H1 (cell line): ENCODE results near the gene LBP. TPM values are rescaled to one million over a fixed set of nuclear protein-coding genes. Genes with fewer than 3 reads are reported as not detected.

Experiments
- CTCF ChIA-PET: fragments of 300-600 bp; sonication (Branson Sonifier 250); formaldehyde crosslinking; loops from one replicate; lab custom pipeline; 2021; ENCODE audit not compliant: partially characterized antibody; lab: Charles Lee
- POLR2A ChIA-PET: fragments of 300-600 bp; sonication (Branson Sonifier 250); formaldehyde crosslinking; loops from one replicate; lab custom pipeline; 2021; ENCODE audit warnings: inconsistent platforms; ENCODE audit not compliant: partially characterized antibody; lab: Charles Lee
- DNase-seq, 2 experiments: peaks; one replicate each; pipeline versions ENCODE4 v3.0.0 to v3.0.0-alpha.2; 2010 to 2022; ENCODE audit warnings: low spot score in 2 of 2, low read depth in 1 of 2, mixed read lengths in 1 of 2
- FAIRE-seq: peaks from 2 replicates; lab custom pipeline; 2011; peaks lifted over from hg19 to GRCh38; lab: Jason Lieb, UNC
- H2AFZ ChIP-seq: 2 replicates; pipeline ENCODE4 v1.8.1; 2012; ENCODE audit warnings: low read length, inconsistent platforms
- H2AK5ac ChIP-seq: 2 replicates; pipeline ENCODE4 v1.6.1; 2013; ENCODE audit warnings: low read depth, low read length
- H2BK120ac ChIP-seq: replicated peaks from 2 replicates; pipeline ENCODE3; 2013; ENCODE audit warnings: low read depth, low read length, inconsistent platforms
- H2BK12ac ChIP-seq: 2 replicates; pipeline ENCODE4 v1.6.1; 2013; ENCODE audit warnings: low read depth, low read length
- H2BK15ac ChIP-seq: 2 replicates; pipeline ENCODE4 v1.6.1; 2013; ENCODE audit warnings: low read length
- H2BK20ac ChIP-seq: 2 replicates; pipeline ENCODE4 v1.6.1; 2013; ENCODE audit warnings: low read length
- H2BK5ac ChIP-seq: 2 replicates; pipeline ENCODE4 v1.6.1; 2013; ENCODE audit warnings: low read depth, low read length
- H3K14ac ChIP-seq: 2 replicates; pipeline ENCODE4 v1.6.1; 2013; ENCODE audit warnings: inconsistent platforms; ENCODE audit not compliant: insufficient read length
- H3K18ac ChIP-seq: 2 replicates; pipeline ENCODE4 v1.6.1; 2013; ENCODE audit warnings: low read length; ENCODE audit errors: extremely low read depth
- H3K23ac ChIP-seq: 2 replicates; pipeline ENCODE4 v1.6.1; 2013; ENCODE audit warnings: inconsistent platforms; ENCODE audit not compliant: insufficient read length
- H3K23me2 ChIP-seq: 2 replicates; pipeline ENCODE4 v1.6.1; 2013; ENCODE audit warnings: low read depth, low read length
- H3K27ac ChIP-seq: 2 replicates; pipeline ENCODE4 v1.6.1; 2011; ENCODE audit warnings: low read depth, low read length, inconsistent platforms
- H3K27me3 ChIP-seq, 4 experiments: replicated peaks in 1 of 4; 1 replicate in 1 of 4; 2 replicates in 3 of 4; pipeline versions ENCODE4 v1.6.1 to v1.8.1; 2011 to 2013; ENCODE audit warnings: low read length in 3 of 4, mild to moderate bottlenecking in 3 of 4, inconsistent platforms in 2 of 4, mixed read lengths in 2 of 4, moderate library complexity in 1 of 4; ENCODE audit not compliant: control insufficient read depth in 3 of 4, insufficient read depth in 3 of 4; ENCODE audit errors: extremely low read depth in 1 of 4
- H3K36me3 ChIP-seq, 4 experiments: 2 replicates each; pipeline versions ENCODE4 v1.6.1 to v1.8.1; 2011 to 2013; ENCODE audit warnings: mild to moderate bottlenecking in 4 of 4, low read length in 3 of 4, moderate library complexity in 2 of 4, control low read depth in 1 of 4, inconsistent platforms in 1 of 4; ENCODE audit not compliant: insufficient read depth in 4 of 4, control insufficient read depth in 2 of 4
- H3K4ac ChIP-seq: replicated peaks from 2 replicates; pipeline ENCODE3; 2013; ENCODE audit warnings: low read length, low read depth, mixed read lengths, inconsistent platforms; ENCODE audit not compliant: insufficient read length
- H3K4me1 ChIP-seq, 4 experiments: replicated peaks in 1 of 4; 1 replicate in 1 of 4; 2 replicates in 3 of 4; pipeline versions ENCODE4 v1.6.1 to v1.8.1; 2011 to 2013; ENCODE audit warnings: low read length in 3 of 4, inconsistent platforms in 2 of 4, mixed read lengths in 1 of 4; ENCODE audit not compliant: insufficient read depth in 4 of 4, control insufficient read depth in 3 of 4
- H3K4me2 ChIP-seq, 2 experiments: 2 replicates each; pipeline versions ENCODE4 v1.6.1 to v1.8.1; 2011 to 2013; ENCODE audit warnings: low read depth in 2 of 2, low read length in 2 of 2, control low read depth in 1 of 2, inconsistent platforms in 1 of 2, mild to moderate bottlenecking in 1 of 2; ENCODE audit not compliant: insufficient read depth in 1 of 2
- H3K4me3 ChIP-seq, 4 experiments: fragments of 200-600, 300-600 bp in 1 of 4; sonication (generic), shearing (Covaris generic), sonication (Bioruptor Twin) in 1 of 4; 2 replicates each; pipeline versions ENCODE4 v1.5.1 to v1.8.1; 2011 to 2016; ENCODE audit warnings: low read length in 4 of 4, low read depth in 3 of 4, control low read depth in 2 of 4, inconsistent platforms in 2 of 4, mild to moderate bottlenecking in 2 of 4, mixed read lengths in 1 of 4, moderate library complexity in 1 of 4; ENCODE audit not compliant: insufficient read depth in 2 of 4; ENCODE audit errors: extremely low read depth in 1 of 4
- H3K56ac ChIP-seq: replicated peaks from 2 replicates; pipeline ENCODE3; 2013; ENCODE audit warnings: low read depth, mild to moderate bottlenecking, mixed read lengths, low read length, inconsistent platforms; ENCODE audit not compliant: insufficient read length
- H3K79me1 ChIP-seq: 2 replicates; pipeline ENCODE4 v1.6.1; 2013; ENCODE audit warnings: low read depth, low read length, control low read depth
- H3K79me2 ChIP-seq, 2 experiments: 2 replicates each; pipeline versions ENCODE4 v1.6.1 to v1.8.1; 2012 to 2013; ENCODE audit warnings: low read length in 2 of 2, mild to moderate bottlenecking in 2 of 2, inconsistent platforms in 1 of 2; ENCODE audit not compliant: insufficient read depth in 2 of 2, control insufficient read depth in 1 of 2
- H3K9ac ChIP-seq, 4 experiments: replicated peaks in 1 of 4; 1 replicate in 1 of 4; 2 replicates in 3 of 4; pipeline versions ENCODE4 v1.6.1 to v1.8.1; 2011 to 2013; ENCODE audit warnings: low read depth in 3 of 4, low read length in 3 of 4, control low read depth in 2 of 4, mild to moderate bottlenecking in 2 of 4, moderate library complexity in 2 of 4, inconsistent platforms in 1 of 4; ENCODE audit errors: extremely low read depth in 1 of 4
- H3K9me3 ChIP-seq, 2 experiments: 2 replicates each; pipeline versions ENCODE4 v1.6.1 to v1.8.1; 2012 to 2013; ENCODE audit warnings: mild to moderate bottlenecking in 2 of 2, moderate library complexity in 2 of 2, control low read depth in 1 of 2, inconsistent platforms in 1 of 2, low read depth in 1 of 2, low read length in 1 of 2, mixed read lengths in 1 of 2; ENCODE audit not compliant: insufficient read depth in 2 of 2
- H4K20me1 ChIP-seq, 2 experiments: replicated peaks in 1 of 2; 2 replicates each; pipeline versions ENCODE3 to v1.8.1; 2011 to 2013; ENCODE audit warnings: inconsistent platforms in 2 of 2, low read length in 2 of 2, mild to moderate bottlenecking in 1 of 2; ENCODE audit not compliant: insufficient read depth in 2 of 2, control insufficient read depth in 1 of 2
- H4K5ac ChIP-seq: 2 replicates; pipeline ENCODE4 v1.6.1; 2013; ENCODE audit warnings: low read length, low read depth, mixed read lengths, inconsistent platforms; ENCODE audit not compliant: insufficient read length
- H4K8ac ChIP-seq: 2 replicates; pipeline ENCODE4 v1.8.0; 2013; ENCODE audit warnings: mild to moderate bottlenecking, moderate library complexity, low read length, inconsistent platforms; ENCODE audit not compliant: insufficient read depth; ENCODE audit errors: extremely low read depth
- H4K91ac ChIP-seq: replicated peaks from 2 replicates; pipeline ENCODE3; 2013; ENCODE audit warnings: low read length, mixed read lengths, inconsistent platforms; ENCODE audit not compliant: insufficient read length
- BACH1 ChIP-seq: IDR thresholded peaks from 2 replicates; pipeline ENCODE4 v1.6.1; 2012; ENCODE audit warnings: low read length, improper control_type of control experiment
- KDM5A ChIP-seq: fragments of 200-600 bp; IDR thresholded peaks from 2 replicates; pipeline ENCODE4 v1.7.1; 2012; ENCODE audit warnings: mild to moderate bottlenecking, low read length, inconsistent platforms, mixed read lengths
- PHF8 ChIP-seq: fragments of 200-600 bp; sonication (generic); conservative IDR thresholded peaks from 2 replicates; pipeline ENCODE4 v1.7.1; 2012; ENCODE audit warnings: low read depth, mild to moderate bottlenecking, inconsistent platforms, low read length, moderate library complexity
- RFX5 ChIP-seq: IDR thresholded peaks from 2 replicates; pipeline ENCODE4 v1.6.1; 2011; ENCODE audit warnings: low read depth, low read length, improper control_type of control experiment, borderline replicate concordance
- SIX5 ChIP-seq: IDR thresholded peaks from 2 replicates; pipeline ENCODE4 v1.6.1; 2011; ENCODE audit warnings: mild to moderate bottlenecking, low read depth, low read length
- SUZ12 ChIP-seq: fragments of 200-600 bp; sonication (generic); IDR thresholded peaks from 2 replicates; pipeline ENCODE4 v1.6.1; 2012; ENCODE audit warnings: mild to moderate bottlenecking, inconsistent platforms, low read length, moderate library complexity, mixed read lengths
- TAF1 ChIP-seq: IDR thresholded peaks from 2 replicates; pipeline ENCODE4 v1.6.1; 2011; ENCODE audit warnings: mild to moderate bottlenecking, low read depth, low read length
- ZNF274 ChIP-seq: IDR thresholded peaks from 2 replicates; pipeline ENCODE4 v1.7.0; 2012; ENCODE audit warnings: low read length, borderline replicate concordance; ENCODE audit errors: extremely low read depth
- WGBS, 2 experiments: shearing (Covaris generic) in 1 of 2; methylation state at CpG; one replicate each; pipeline versions ENCODE4 v1.1.6 to v1.1.7; 2013 to 2015; ENCODE audit warnings: low lambda C conversion rate in 2 of 2, mixed read lengths in 2 of 2, inconsistent platforms in 1 of 2, low coverage in 1 of 2, missing lambda C conversion rate in 1 of 2; ENCODE audit not compliant: insufficient replicate concordance in 2 of 2, insufficient coverage in 1 of 2, insufficient read length in 1 of 2; ENCODE audit errors: extremely low coverage in 1 of 2, missing lambda C conversion rate in 1 of 2; 5-methylcytosine and 5-hydroxymethylcytosine counted together
- polyA plus RNA-seq, 7 experiments: library from polyadenylated mRNA; depleted of rRNA in 3 of 7; stranded (reverse) in 5 of 7; unstranded in 2 of 7; fragments of >200 nt in 5 of 7; fragments of 200-250 nt in 2 of 7; gene quantifications; 1 replicate in 5 of 7; 2 replicates in 1 of 7; 4 replicates in 1 of 7; pipeline versions ENCODE4 v1.2.1 to v1.2.3, GENCODE V29; 2011 to 2013; ENCODE audit warnings: missing spikeins in 2 of 7, mixed read lengths in 2 of 7
- total RNA-seq: library from RNA; stranded (reverse); fragmentation: NEBNext Ultra II Directional; extraction: Animal tissue kit (Norgen Biotek cat#: 25700); gene quantifications from 2 replicates; pipeline ENCODE4 v1.2.1, GENCODE V29; 2021

Gene LBP
- total and polyA plus RNA-seq, 2 of the 8 experiments (the other 6 are each of a cell fraction or from before 2014, with no cell fraction given): 0.60 to 0.63 TPM

GRCh38 chr20:38412877-38413577 is 66.7 kb downstream of the LBP start:
- peaks cover 0 to 4% (median 0%) of the 10 kb centered on the region in 4 experiments; a peak in 1 of 8 replicates for H3K36me3 ChIP-seq
- H3K4me1 ChIP-seq: peaks cover 0 to 5% (median 2%) of the 10 kb centered on the region in 4 experiments; a peak in 5 of 7 replicates
- no peak overlapping the region for H2BK20ac ChIP-seq
- H2BK120ac ChIP-seq: no peak overlapping the region
- 88% methylated on average over 9 of the region's 9 CpGs; no CpG with 5 or more reads in 1 of the 2 experiments for WGBS, 2 experiments
- no peak overlapping the region for H4K8ac ChIP-seq
- H3K79me2 ChIP-seq: no peaks in the 10 kb centered on the region
- TF ChIP-seq TAF1 (no peak), SUZ12 (no peak), RFX5 (no peak), ZNF274 (no peak), KDM5A (no peak), SIX5 (no peak), BACH1 (no peak), PHF8 (no peak)
- no peak overlapping the region for H2BK5ac ChIP-seq
- H4K5ac ChIP-seq: no peak overlapping the region
- no peak overlapping the region for H3K56ac ChIP-seq
- H3K4me2 ChIP-seq: no peak overlapping the region
- H3K4me3 ChIP-seq: no peak overlapping the region
- no peaks in the 10 kb centered on the region for H3K23me2 ChIP-seq
- H3K27ac ChIP-seq: no peak overlapping the region
- no peaks in the 10 kb centered on the region for H3K9me3 ChIP-seq
- H3K4ac ChIP-seq: no peak overlapping the region
- no peak overlapping the region for H3K18ac ChIP-seq
- H2BK15ac ChIP-seq: no peak overlapping the region
- ChIA-PET POLR2A (interaction anchor here (1.7 to 17.6 kb wide), 3 partner anchors 8 to 74 kb away, joined by 3 to 420 read pairs (median 19); partner anchors contain the start of gene SNHG17), CTCF (interaction anchor here (0.6 to 3.5 kb wide), 3 partner anchors 31 to 94 kb away, joined by 3 to 36 read pairs (median 3); no protein-coding TSS in a partner anchor)
- peaks cover 0 to 3% of the 10 kb centered on the region in 2 experiments for H4K20me1 ChIP-seq
- no peaks in the 10 kb centered on the region for H3K79me1 ChIP-seq
- H4K91ac ChIP-seq: no peak overlapping the region
- DNase-seq (no peak), FAIRE-seq (no peak)
- no peak overlapping the region for H3K23ac ChIP-seq
- H2AFZ ChIP-seq: no peak overlapping the region
- H3K9ac ChIP-seq: no peak overlapping the region
- H2AK5ac ChIP-seq: no peak overlapping the region
- H3K27me3 ChIP-seq: no peaks in the 10 kb centered on the region
- H2BK12ac ChIP-seq: no peak overlapping the region
- no peak overlapping the region for H3K14ac ChIP-seq
